Adrenal gland (tissue), 12 donors: ENCODE measurements around the gene NFATC1. TPM values are rescaled to one million over a fixed set of nuclear protein-coding genes. Genes with fewer than 3 reads are reported as not detected.

Experiments used
- DNase-seq, 7 donors: peaks; one replicate each; pipeline ENCODE4 v3.0.0-alpha.2; 2019 to 2020
- H3K27ac ChIP-seq, 5 donors: fragments of 200-600 bp; sonication (generic) in 4 of 5; 1 replicate in 3 of 5; 2 replicates in 2 of 5; pipeline versions ENCODE4 v1.5.1 to v1.8.0; 2016 to 2020; ENCODE audit warnings: mild to moderate bottlenecking in 1 of 5
- H3K27me3 ChIP-seq: fragments of 200-600 bp; 2 replicates; pipeline ENCODE4 v1.8.0; 2021
- H3K36me3 ChIP-seq, 2 donors: fragments of 200-600 bp; replicated peaks in 1 of 2; 1 replicate in 1 of 2; 2 replicates in 1 of 2; pipeline versions ENCODE4 v1.5.1 to v1.8.0; 2018 to 2022
- H3K4me1 ChIP-seq, 2 donors: fragments of 200-600 bp; replicated peaks in 1 of 2; 1 replicate in 1 of 2; 2 replicates in 1 of 2; pipeline versions ENCODE4 v1.5.1 to v1.8.0; 2018 to 2021
- H3K4me3 ChIP-seq, 4 donors: fragments of 200-600 bp; sonication (generic) in 3 of 4; one replicate each; pipeline ENCODE4 v1.5.1; 2016 to 2018
- H3K9me3 ChIP-seq, 3 donors: fragments of 200-600 bp; sonication (generic) in 1 of 3; replicated peaks in 1 of 3; 1 replicate in 2 of 3; 2 replicates in 1 of 3; pipeline versions ENCODE4 v1.5.1 to v1.8.0; 2016 to 2021
- CTCF ChIP-seq, 6 experiments: fragments of 450-650 bp in 4 of 6; fragments of 200-600 bp in 2 of 6; sonication (generic) in 1 of 6; IDR thresholded peaks; 1 replicate in 5 of 6; 2 replicates in 1 of 6; pipeline versions ENCODE4 v1.5.1 to v1.8.0; 2016 to 2021; ENCODE audit warnings: antibody characterized with exemption in 6 of 6, mild to moderate bottlenecking in 2 of 6, moderate library complexity in 1 of 6
- POLR2A ChIP-seq, 2 donors: fragments of 450-650 bp; IDR thresholded peaks; one replicate each; pipeline ENCODE4 v1.6.1; 2017; ENCODE audit warnings: antibody characterized with exemption in 2 of 2, mild to moderate bottlenecking in 2 of 2, moderate library complexity in 1 of 2
- WGBS, 4 donors: extraction: QIAGEN DNeasy Blood & Tissue Kit in 2 of 4; methylation state at CpG; one replicate each; pipeline versions ENCODE4 v1.1.5 to v1.1.7; 2013 to 2017; 5-methylcytosine and 5-hydroxymethylcytosine counted together
- intact Hi-C, 2 donors: fragments of 100-400 bp; cut with DNase I; formaldehyde crosslinking; loops; one replicate each; pipeline versions ENCODE4 v1.14.1 to v1.15.0; 2022 to 2023
- polyA plus RNA-seq, 3 donors: library from polyadenylated mRNA; stranded (reverse); fragments of 200-250 nt in 2 of 3; fragments of 350-450 nt in 1 of 3; fragmentation: Illumina TruSeq in 1 of 3; extraction: RNeasy Lipid Tissue Mini Kit (QIAGEN cat#74804) in 1 of 3; gene quantifications; one replicate each; pipeline ENCODE4 v1.2.3, GENCODE V29; 2013 to 2014
- total RNA-seq, 9 donors: library from RNA; depleted of rRNA in 4 of 9; stranded (reverse); fragments of >200 nt in 4 of 9; fragments of 120-200 nt in 1 of 9; fragmentation: NEBNext Ultra II Directional in 1 of 9; extraction: Animal tissue kit (Norgen Biotek cat#: 25700) in 1 of 9; gene quantifications; one replicate each; pipeline versions ENCODE4 v1.1.0 to v1.2.4, GENCODE V29; 2013 to 2023
- donor health status: healthy with polysubstance abuse.
- donor health status: Bipolar disorder and iron deficiency.
- donor health status: DM: yes; HTN: yes; CAD: no.
- donor health status: DM: no; HTN: no; CAD: no.
- donor health status: DM: no; HTN: no; CAD: no.
- donor health status: DM: yes; HTN: yes; CAD: no.

Gene NFATC1
- total and polyA plus RNA-seq, 12 donors = 0.50 to 20.9 (median 6.7) TPM

GRCh38 chr18:79441420-79441819, 45.7 kb downstream of the NFATC1 start:
- Histone ChIP-seq H3K4me1 (no peaks in the 10 kb centered on the region), H3K9me3 (no peaks in the 10 kb centered on the region), H3K27ac (no peak overlapping the region), H3K4me3 (no peak overlapping the region), H3K27me3 (no peaks in the 10 kb centered on the region), H3K36me3 (no peaks in the 10 kb centered on the region)
- TF ChIP-seq POLR2A (IDR thresholded peaks at IDR 0.05) (no peak), CTCF (IDR thresholded peaks at IDR 0.05) (no peak)
- intact Hi-C loops = loop anchor here in 1 of 2 donors (10.0 kb wide), 1 partner anchor 57 kb away; no protein-coding TSS in a partner anchor
- DNase-seq = no peak
- WGBS, 4 donors = 86 to 96% (median 94%) methylated on average over 14 to 16 of the region's 16 CpGs

GRCh38 chr18:79442508-79443221, 46.9 kb downstream of the NFATC1 start:
- Histone ChIP-seq H3K27ac (no peak overlapping the region), H3K4me1 (no peaks in the 10 kb centered on the region), H3K36me3 (no peaks in the 10 kb centered on the region), H3K4me3 (no peak overlapping the region), H3K9me3 (no peaks in the 10 kb centered on the region), H3K27me3 (no peaks in the 10 kb centered on the region)
- DNase-seq = no peak
- WGBS, 4 donors = 68 to 83% (median 76%) methylated on average over 12 to 29 of the region's 29 CpGs
- TF ChIP-seq POLR2A (IDR thresholded peaks at IDR 0.05) (no peak), CTCF (IDR thresholded peaks at IDR 0.05) (no peak)
- intact Hi-C loops = loop anchor here in 1 of 2 donors (10.0 kb wide), 1 partner anchor 58 kb away; no protein-coding TSS in a partner anchor

- no peaks in the 10 kb centered on the region for H3K27me3 ChIP-seq
- H3K9me3 ChIP-seq = no peaks in the 10 kb centered on the region
- no peaks in the 10 kb centered on the region for H3K4me1 ChIP-seq
- TF ChIP-seq CTCF (IDR thresholded peaks at IDR 0.05) (no peak), POLR2A (IDR thresholded peaks at IDR 0.05) (no peak)
- 76 to 85% (median 82%) methylated on average over 9 to 15 of the region's 15 CpGs for WGBS, 4 donors
- intact Hi-C loops = loop anchor here in 1 of 2 donors (10.0 kb wide), 1 partner anchor 60 kb away; no protein-coding TSS in a partner anchor
- no peak overlapping the region for H3K4me3 ChIP-seq
- no peak overlapping the region for H3K27ac ChIP-seq
- no peak for DNase-seq
- peaks cover 0 to 3% of the 10 kb centered on the region in 2 donors for H3K36me3 ChIP-seq
Observed at GRCh38 chr18:79445221-79445620, 49.5 kb downstream of the NFATC1 start.

- H3K27ac ChIP-seq = no peak overlapping the region
- DNase-seq = no peak
- no peaks in the 10 kb centered on the region for H3K27me3 ChIP-seq
- no peaks in the 10 kb centered on the region for H3K9me3 ChIP-seq
- TF ChIP-seq CTCF (IDR thresholded peaks at IDR 0.05) (no peak), POLR2A (IDR thresholded peaks at IDR 0.05) (no peak)
- H3K4me3 ChIP-seq = no peak overlapping the region
- H3K4me1 ChIP-seq = no peaks in the 10 kb centered on the region
- 73 to 84% (median 78%) methylated on average over 18 of the region's 18 CpGs for WGBS, 4 donors
- intact Hi-C loops = loop anchor here in 1 of 2 donors (10.0 kb wide), 1 partner anchor 61 kb away; no protein-coding TSS in a partner anchor
- H3K36me3 ChIP-seq = peaks cover 0 to 4% of the 10 kb centered on the region in 2 donors
Observed at GRCh38 chr18:79445696-79446561, 50.2 kb downstream of the NFATC1 start.
